Measurements from ENCODE around the gene KLF15. TPM values are rescaled to one million over a fixed set of nuclear protein-coding genes. Genes with fewer than 3 reads are reported as not detected.

Gene KLF15
- total and polyA plus RNA-seq, 2 of the 8 experiments (the other 6 are each of a cell fraction or from before 2014, with no cell fraction given) = 15.7 to 19.5 TPM

DNA sequence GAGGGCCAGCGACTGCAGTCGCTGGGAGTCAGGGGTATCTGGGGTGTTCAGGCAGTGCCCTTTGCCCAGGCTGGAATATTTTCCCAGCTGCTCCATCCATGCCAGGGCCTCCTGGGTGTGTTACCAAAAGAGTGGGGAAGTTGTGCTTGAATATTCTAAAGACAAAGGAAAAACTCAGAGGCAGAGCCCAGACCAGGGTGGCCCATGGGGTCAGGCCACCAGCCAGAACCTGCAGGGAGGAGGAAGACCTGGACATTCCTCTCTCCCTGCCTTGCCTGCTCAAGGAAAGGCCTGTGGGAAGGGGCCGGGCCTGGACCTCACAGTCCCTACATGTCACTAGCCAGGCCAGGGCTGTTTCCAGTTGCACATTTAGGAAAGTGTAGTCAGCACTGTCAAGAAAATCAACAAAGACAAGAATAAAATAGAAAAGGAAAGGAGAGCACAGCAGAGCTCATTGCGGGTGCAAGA, 16.0 kb upstream of the KLF15 start (continued):
- no peak for TF ChIP-seq NANOG (IDR thresholded peaks at IDR 0.05; ENCODE audit: insufficient read depth, low read depth, low read length, poor library complexity, severe bottlenecking)
- no peak for TF ChIP-seq CHD2 (IDR thresholded peaks at IDR 0.05; ENCODE audit: low read length)
- no peak for TF ChIP-seq SP2 (IDR thresholded peaks at IDR 0.05; ENCODE audit: low read length)
- no peak for TF ChIP-seq CEBPB (IDR thresholded peaks at IDR 0.05; ENCODE audit: low read depth, low read length)
- no peak for TF ChIP-seq HDAC6 (IDR thresholded peaks at IDR 0.05; ENCODE audit: low read depth, low read length)
- TF ChIP-seq EGR1 (IDR thresholded peaks at IDR 0.05; ENCODE audit: borderline replicate concordance, low read depth, low read length) = no peak
- TF ChIP-seq KDM4A (IDR thresholded peaks at IDR 0.05; ENCODE audit: low read depth, low read length, severe bottlenecking) = no peak

All from H1 (cell line).